Sigmoid colon (tissue), 7 donors: ENCODE measurements around the gene FSTL5. TPM values are rescaled to one million over a fixed set of nuclear protein-coding genes. Genes with fewer than 3 reads are reported as not detected.

Source experiments
- DNase-seq: peaks from one replicate; pipeline ENCODE4 v3.0.0-alpha.2; 2019
- H3K27ac ChIP-seq, 4 donors: fragments of 200-600 bp; sonication (generic); one replicate each; pipeline ENCODE4 v1.5.1; 2016 to 2019; ENCODE audit warnings: mild to moderate bottlenecking in 1 of 4
- H3K27me3 ChIP-seq, 3 donors: fragments of 200-600 bp; sonication (generic); one replicate each; pipeline ENCODE4 v1.5.1; 2019; ENCODE audit warnings: mild to moderate bottlenecking in 1 of 3
- H3K36me3 ChIP-seq, 4 donors: fragments of 200-600 bp; sonication (generic); one replicate each; pipeline ENCODE4 v1.5.1; 2016 to 2019
- H3K4me1 ChIP-seq, 4 donors: fragments of 200-600 bp; sonication (generic); one replicate each; pipeline ENCODE4 v1.5.1; 2017 to 2019
- H3K4me3 ChIP-seq, 4 donors: fragments of 200-600 bp; sonication (generic); one replicate each; pipeline ENCODE4 v1.5.1; 2017 to 2019; ENCODE audit warnings: mild to moderate bottlenecking in 2 of 4, moderate library complexity in 1 of 4
- H3K9me3 ChIP-seq, 4 donors: fragments of 200-600 bp in 3 of 4; sonication (generic) in 3 of 4; one replicate each; pipeline versions ENCODE4 v1.5.1 to v1.6.1; 2013 to 2019
- CTCF ChIP-seq, 4 experiments: fragments of 450-650 bp in 3 of 4; fragments of 200-600 bp in 1 of 4; IDR thresholded peaks; one replicate each; pipeline ENCODE4 v1.5.1; 2016 to 2019; ENCODE audit warnings: antibody characterized with exemption in 4 of 4, mild to moderate bottlenecking in 3 of 4, moderate library complexity in 2 of 4
- EP300 ChIP-seq, 4 donors: sonication (generic); formaldehyde crosslinking; IDR thresholded peaks; one replicate each; pipeline ENCODE4 v1.6.1; 2017; ENCODE audit warnings: antibody characterized with exemption in 4 of 4
- POLR2A ChIP-seq, 2 donors: fragments of 450-650 bp; IDR thresholded peaks; one replicate each; pipeline ENCODE4 v1.6.1; 2016; ENCODE audit warnings: antibody characterized with exemption in 2 of 2, mild to moderate bottlenecking in 2 of 2, moderate library complexity in 2 of 2
- POLR2AphosphoS5 ChIP-seq, 4 donors: sonication (generic); formaldehyde crosslinking; IDR thresholded peaks; one replicate each; pipeline ENCODE4 v1.6.1; 2017; ENCODE audit warnings: antibody characterized with exemption in 4 of 4
- WGBS, 2 donors: extraction: QIAGEN DNeasy Blood & Tissue Kit; methylation state at CpG; one replicate each; pipeline ENCODE4 v1.1.7; 2013; 5-methylcytosine and 5-hydroxymethylcytosine counted together
- intact Hi-C: fragments of 100-400 bp; cut with DNase I; formaldehyde crosslinking; loops from one replicate; pipeline ENCODE4 v1.15.1; 2023
- polyA plus RNA-seq, 3 donors: library from polyadenylated mRNA; stranded (reverse); fragments of 200-250 nt; gene quantifications; one replicate each; pipeline ENCODE4 v1.2.3, GENCODE V29; 2013
- total RNA-seq, 4 donors: library from RNA; depleted of rRNA; stranded (reverse); fragments of >200 nt; gene quantifications; one replicate each; pipeline ENCODE4 v1.1.0, GENCODE V29; 2016
- donor health status: healthy with polysubstance abuse.
- donor health status: Bipolar disorder and iron deficiency.
- donor health status: healthy.

FSTL5 gene
- total and polyA plus RNA-seq, 7 donors, result 0.42 to 1.8 (median 0.82) TPM; not detected in 2

GRCh38 chr4:161893566-161893965, 270.2 kb downstream of the FSTL5 start:
- H3K36me3 ChIP-seq, result no peaks in the 10 kb centered on the region
- WGBS, 2 donors, result 69 to 88% methylated on average over 1 of the region's 1 CpG
- H3K27me3 ChIP-seq, result no peaks in the 10 kb centered on the region
- TF ChIP-seq POLR2AphosphoS5 (IDR thresholded peaks at IDR 0.05) (no peak), POLR2A (IDR thresholded peaks at IDR 0.05) (no peak), EP300 (IDR thresholded peaks at IDR 0.05) (no peak), CTCF (IDR thresholded peaks at IDR 0.05) (no peak)
- H3K4me1 ChIP-seq, result no peaks in the 10 kb centered on the region
- no peaks in the 10 kb centered on the region for H3K9me3 ChIP-seq
- DNase-seq, result no peak
- no peak overlapping the region for H3K4me3 ChIP-seq
- H3K27ac ChIP-seq, result no peak overlapping the region
- intact Hi-C loops, result no loop called here

- intact Hi-C loops, result no loop called here
These were observed 270.8 kb downstream of the FSTL5 start for GRCh38 chr4:161892951-161893350.

GRCh38 chr4:161883157-161883556, 280.6 kb downstream of the FSTL5 start:
- Histone ChIP-seq H3K4me3 (no peak overlapping the region), H3K4me1 (no peaks in the 10 kb centered on the region), H3K36me3 (no peaks in the 10 kb centered on the region), H3K27me3 (no peaks in the 10 kb centered on the region), H3K27ac (no peak overlapping the region), H3K9me3 (no peaks in the 10 kb centered on the region)
- no peak for DNase-seq
- TF ChIP-seq CTCF (IDR thresholded peaks at IDR 0.05) (no peak), EP300 (IDR thresholded peaks at IDR 0.05) (no peak)
- 58 to 69% methylated on average over 4 of the region's 4 CpGs for WGBS, 2 donors
- intact Hi-C loops, result no loop called here

More at GRCh38 chr4:161892951-161893350, 270.8 kb downstream of the FSTL5 start:
- DNase-seq, result no peak
- Histone ChIP-seq H3K9me3 (no peaks in the 10 kb centered on the region), H3K4me1 (no peaks in the 10 kb centered on the region), H3K27me3 (no peaks in the 10 kb centered on the region), H3K4me3 (no peak overlapping the region), H3K36me3 (no peaks in the 10 kb centered on the region), H3K27ac (no peak overlapping the region)
- TF ChIP-seq CTCF (IDR thresholded peaks at IDR 0.05) (no peak), POLR2A (IDR thresholded peaks at IDR 0.05) (no peak), EP300 (IDR thresholded peaks at IDR 0.05) (no peak), POLR2AphosphoS5 (IDR thresholded peaks at IDR 0.05) (no peak)

GRCh38 chr4:161881370-161881769, 282.4 kb downstream of the FSTL5 start:
- intact Hi-C loops, result no loop called here
- H3K27ac ChIP-seq, result no peak overlapping the region
- DNase-seq, result no peak
- no peaks in the 10 kb centered on the region for H3K9me3 ChIP-seq
- H3K36me3 ChIP-seq, result no peaks in the 10 kb centered on the region
- TF ChIP-seq CTCF (IDR thresholded peaks at IDR 0.05) (no peak), POLR2A (IDR thresholded peaks at IDR 0.05) (no peak), POLR2AphosphoS5 (IDR thresholded peaks at IDR 0.05) (no peak), EP300 (IDR thresholded peaks at IDR 0.05) (no peak)
- no peaks in the 10 kb centered on the region for H3K27me3 ChIP-seq
- WGBS, 2 donors, result 72 to 75% methylated on average over 4 of the region's 4 CpGs
- no peaks in the 10 kb centered on the region for H3K4me1 ChIP-seq
- no peak overlapping the region for H3K4me3 ChIP-seq

- H3K9me3 ChIP-seq, result no peaks in the 10 kb centered on the region
- no peaks in the 10 kb centered on the region for H3K36me3 ChIP-seq
- no peak overlapping the region for H3K27ac ChIP-seq
- TF ChIP-seq POLR2A (IDR thresholded peaks at IDR 0.05) (no peak), EP300 (IDR thresholded peaks at IDR 0.05) (no peak), CTCF (IDR thresholded peaks at IDR 0.05) (no peak), POLR2AphosphoS5 (IDR thresholded peaks at IDR 0.05) (no peak)
- H3K27me3 ChIP-seq, result no peaks in the 10 kb centered on the region
- DNase-seq, result no peak
- no peak overlapping the region for H3K4me3 ChIP-seq
- H3K4me1 ChIP-seq, result no peaks in the 10 kb centered on the region
- intact Hi-C loops, result no loop called here
- 71 to 83% methylated on average over 2 of the region's 2 CpGs for WGBS, 2 donors
These were observed 294.3 kb downstream of the FSTL5 start for GRCh38 chr4:161869511-161869910.
